Kidney (tissue), 22 donors: ENCODE measurements around the gene P4HTM. TPM values are rescaled to one million over a fixed set of nuclear protein-coding genes. Genes with fewer than 3 reads are reported as not detected.

Experiments used
- DNase-seq, 5 donors: peaks; one replicate each; pipeline ENCODE4 v3.0.0-alpha.2; 2013 to 2020
- FAIRE-seq: peaks from 2 replicates; lab custom pipeline; 2012; peaks lifted over from hg19 to GRCh38; lab: Jason Lieb, UNC
- H3K27ac ChIP-seq, 2 donors: one replicate each; pipeline ENCODE4 v1.7.0; 2013; ENCODE audit warnings: low read depth in 2 of 2, low read length in 2 of 2, inconsistent platforms in 1 of 2
- H3K27me3 ChIP-seq: one replicate; pipeline ENCODE4 v1.7.1; 2013; ENCODE audit warnings: low read length, inconsistent platforms; ENCODE audit not compliant: control insufficient read depth, insufficient read depth
- H3K36me3 ChIP-seq, 3 donors: one replicate each; pipeline versions ENCODE4 v1.7.0 to v1.7.1; 2013; ENCODE audit warnings: low read length in 3 of 3, control low read depth in 1 of 3, inconsistent platforms in 1 of 3; ENCODE audit not compliant: insufficient read depth in 3 of 3, control insufficient read depth in 2 of 3
- H3K4me1 ChIP-seq, 3 donors: one replicate each; pipeline versions ENCODE4 v1.7.0 to v1.7.1; 2013; ENCODE audit warnings: low read length in 3 of 3, inconsistent platforms in 1 of 3, low read depth in 1 of 3; ENCODE audit not compliant: control insufficient read depth in 2 of 3, insufficient read depth in 2 of 3
- H3K4me3 ChIP-seq, 3 donors: one replicate each; pipeline versions ENCODE4 v1.7.0 to v1.8.1; 2013; ENCODE audit warnings: low read length in 3 of 3, control low read depth in 1 of 3, inconsistent platforms in 1 of 3
- H3K9ac ChIP-seq, 3 donors: one replicate each; pipeline versions ENCODE4 v1.7.0 to v1.7.1; 2013; ENCODE audit warnings: low read length in 3 of 3, control low read depth in 1 of 3, inconsistent platforms in 1 of 3
- H3K9me3 ChIP-seq, 3 donors: one replicate each; pipeline versions ENCODE4 v1.7.0 to v1.7.1; 2013; ENCODE audit warnings: low read length in 3 of 3, control low read depth in 1 of 3, inconsistent platforms in 1 of 3; ENCODE audit not compliant: control insufficient read depth in 2 of 3, insufficient read depth in 1 of 3
- intact Hi-C: fragments of 100-400 bp; cut with DNase I; formaldehyde crosslinking; loops from one replicate; pipeline ENCODE4 v1.11.1; 2022
- long read RNA-seq, 10 donors: library from polyadenylated mRNA in 1 of 10; unstranded in 1 of 10; transcript quantifications; one replicate each; pipeline ENCODE4 v2.0.0 and lab custom pipeline, GENCODE V29; 2021 to 2026
- polyA plus RNA-seq: library from polyadenylated mRNA; stranded (reverse); fragments of 350-450 nt; fragmentation: Illumina TruSeq; extraction: RNeasy Lipid Tissue Mini Kit (QIAGEN cat#74804); gene quantifications from one replicate; pipeline ENCODE4 v1.2.3, GENCODE V29; 2014; ENCODE audit warnings: low read depth, low replicate concordance; ENCODE audit not compliant: insufficient read depth
- total RNA-seq: library from RNA; stranded (reverse); fragmentation: NEBNext Ultra II Directional; extraction: Animal tissue kit (Norgen Biotek cat#: 25700); gene quantifications from one replicate; pipeline ENCODE4 v1.2.1, GENCODE V29; 2021
- TF ChIP-seq, protein P1 (sequence below): IDR thresholded peaks from 3 replicates; pipeline ENCODE4 v1.5.1; 2012; ENCODE audit warnings: mild to moderate bottlenecking, moderate library complexity, borderline replicate concordance; ENCODE audit not compliant: insufficient read depth; ENCODE audit errors: extremely low read depth
- donor health status: control.
- donor health status: control.
- donor health status: control.
- donor health status: control.
- donor health status: control.
- donor health status: DM: yes; HTN: yes; CAD: no.
- donor health status: Normal renal cell carcinoma (clear cell type).

P4HTM gene, protein sequence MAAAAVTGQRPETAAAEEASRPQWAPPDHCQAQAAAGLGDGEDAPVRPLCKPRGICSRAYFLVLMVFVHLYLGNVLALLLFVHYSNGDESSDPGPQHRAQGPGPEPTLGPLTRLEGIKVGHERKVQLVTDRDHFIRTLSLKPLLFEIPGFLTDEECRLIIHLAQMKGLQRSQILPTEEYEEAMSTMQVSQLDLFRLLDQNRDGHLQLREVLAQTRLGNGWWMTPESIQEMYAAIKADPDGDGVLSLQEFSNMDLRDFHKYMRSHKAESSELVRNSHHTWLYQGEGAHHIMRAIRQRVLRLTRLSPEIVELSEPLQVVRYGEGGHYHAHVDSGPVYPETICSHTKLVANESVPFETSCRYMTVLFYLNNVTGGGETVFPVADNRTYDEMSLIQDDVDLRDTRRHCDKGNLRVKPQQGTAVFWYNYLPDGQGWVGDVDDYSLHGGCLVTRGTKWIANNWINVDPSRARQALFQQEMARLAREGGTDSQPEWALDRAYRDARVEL
- 63.7 TPM for total RNA-seq
- polyA plus RNA-seq = 72.6 TPM
- long read RNA-seq, donor 1, transcript P4HTM-202 (9 exons, 2,127 nt) = major isoform, 10 of 11 reads
- long read RNA-seq, donor 1, partial matches to known transcripts = 0 of 11 reads
- long read RNA-seq, donor 1, other reads (novel, unspliced or antisense) = 0 of 11 reads
- long read RNA-seq, donor 2, transcript P4HTM-202 (9 exons, 2,127 nt) = major isoform, 14 of 23 reads
- long read RNA-seq, donor 2, partial matches to known transcripts = 6 of 23 reads
- long read RNA-seq, donor 2, other reads (novel, unspliced or antisense) = 0 of 23 reads
- long read RNA-seq, donor 3, full-length matches to known transcripts = 29 of 42 reads
- long read RNA-seq, donor 3, partial matches to known transcripts = 13 of 42 reads
- long read RNA-seq, donor 3, other reads (novel, unspliced or antisense) = 0 of 42 reads
- long read RNA-seq, donor 4, partial matches to known transcripts = 0 of 8 reads
- long read RNA-seq, donor 4, other reads (novel, unspliced or antisense) = 0 of 8 reads
- long read RNA-seq, donor 5, partial matches to known transcripts = 0 of 2 reads
- long read RNA-seq, donor 5, other reads (novel, unspliced or antisense) = 0 of 2 reads
- long read RNA-seq, donor 6, transcript P4HTM-202 (9 exons, 2,127 nt) = major isoform, 7 of 8 reads
- long read RNA-seq, donor 6, partial matches to known transcripts = 0 of 8 reads
- long read RNA-seq, donor 6, other reads (novel, unspliced or antisense) = 0 of 8 reads
- long read RNA-seq, donor 7, transcript P4HTM-202 (9 exons, 2,127 nt) = major isoform, 71 of 126 reads
- long read RNA-seq, donor 7, transcript P4HTM-205 (8 exons, 2,796 nt) = minor isoform, 9 of 126 reads
- long read RNA-seq, donor 7, partial matches to known transcripts = 17 of 126 reads
- long read RNA-seq, donor 7, other reads (novel, unspliced or antisense) = 28 of 126 reads
- long read RNA-seq, donor 8, transcript P4HTM-202 (9 exons, 2,127 nt) = major isoform, 16 of 28 reads
- long read RNA-seq, donor 8, partial matches to known transcripts = 6 of 28 reads
- long read RNA-seq, donor 8, other reads (novel, unspliced or antisense) = 0 of 28 reads
- long read RNA-seq, donor 9, transcript P4HTM-202 (9 exons, 2,127 nt) = major isoform, 7 of 8 reads
- long read RNA-seq, donor 9, partial matches to known transcripts = 0 of 8 reads
- long read RNA-seq, donor 9, other reads (novel, unspliced or antisense) = 0 of 8 reads
- long read RNA-seq, donor 10, transcript P4HTM-202 (9 exons, 2,127 nt) = major isoform, 10 of 21 reads
- long read RNA-seq, donor 10, partial matches to known transcripts = 8 of 21 reads
- long read RNA-seq, donor 10, other reads (novel, unspliced or antisense) = 0 of 21 reads

GRCh38 chr3:48989796-48990635 lies at the start of gene P4HTM:
Gene P4HTM (plus strand): TSS chr3:48990241. CDS start chr3:48990257, 16 bp downstream.
- H3K9me3 ChIP-seq = no peaks in the 10 kb centered on the region
- peaks cover 0 to 21% (median 5%) of the 10 kb centered on the region in 3 donors for H3K4me1 ChIP-seq
- peak within 1 kb of the TSS; percentile 82 to 88 (median 84) for H3K4me3 ChIP-seq
- TF ChIP-seq, protein P1, sequence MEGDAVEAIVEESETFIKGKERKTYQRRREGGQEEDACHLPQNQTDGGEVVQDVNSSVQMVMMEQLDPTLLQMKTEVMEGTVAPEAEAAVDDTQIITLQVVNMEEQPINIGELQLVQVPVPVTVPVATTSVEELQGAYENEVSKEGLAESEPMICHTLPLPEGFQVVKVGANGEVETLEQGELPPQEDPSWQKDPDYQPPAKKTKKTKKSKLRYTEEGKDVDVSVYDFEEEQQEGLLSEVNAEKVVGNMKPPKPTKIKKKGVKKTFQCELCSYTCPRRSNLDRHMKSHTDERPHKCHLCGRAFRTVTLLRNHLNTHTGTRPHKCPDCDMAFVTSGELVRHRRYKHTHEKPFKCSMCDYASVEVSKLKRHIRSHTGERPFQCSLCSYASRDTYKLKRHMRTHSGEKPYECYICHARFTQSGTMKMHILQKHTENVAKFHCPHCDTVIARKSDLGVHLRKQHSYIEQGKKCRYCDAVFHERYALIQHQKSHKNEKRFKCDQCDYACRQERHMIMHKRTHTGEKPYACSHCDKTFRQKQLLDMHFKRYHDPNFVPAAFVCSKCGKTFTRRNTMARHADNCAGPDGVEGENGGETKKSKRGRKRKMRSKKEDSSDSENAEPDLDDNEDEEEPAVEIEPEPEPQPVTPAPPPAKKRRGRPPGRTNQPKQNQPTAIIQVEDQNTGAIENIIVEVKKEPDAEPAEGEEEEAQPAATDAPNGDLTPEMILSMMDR = peak; percentile 23
- intact Hi-C loops = no loop called here
- H3K9ac ChIP-seq = peak within 1 kb of the TSS; percentile 69 to 82 (median 80)
- DNase-seq (peak; percentile 88 to 97 (median 92)), FAIRE-seq (no peak)
- H3K27ac ChIP-seq = peak within 1 kb of the TSS; percentile 95 to 97
- H3K36me3 ChIP-seq = peaks cover 0 to 5% (median 2%) of the 10 kb centered on the region in 3 donors
- H3K27me3 ChIP-seq = no peaks in the 10 kb centered on the region

DNA sequence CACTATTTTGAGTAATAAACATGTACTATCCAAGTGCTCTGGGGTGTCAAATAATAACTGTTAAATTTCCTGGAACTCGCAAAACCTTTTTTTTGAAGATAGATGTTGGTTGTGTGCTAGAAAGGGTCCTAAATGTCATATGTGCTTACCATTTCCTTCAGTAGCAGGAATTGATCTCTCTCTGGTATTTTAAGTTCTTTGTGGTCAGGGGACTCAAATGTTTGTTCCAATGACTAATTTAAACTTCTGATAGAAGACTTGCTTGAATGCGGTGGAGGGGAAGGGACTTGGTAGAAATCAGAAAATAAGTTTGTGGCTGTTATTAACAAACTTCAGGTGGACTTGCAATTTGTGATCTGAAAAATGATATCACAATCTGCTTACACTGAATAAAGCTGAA lies 44.6 kb upstream of the P4HTM start:
- no peak overlapping the region for H3K27ac ChIP-seq
- DNase-seq (no peak), FAIRE-seq (no peak)
- no peaks in the 10 kb centered on the region for H3K9me3 ChIP-seq
- TF ChIP-seq, protein P1 = no peak
- no peak overlapping the region for H3K4me3 ChIP-seq
- no peak overlapping the region for H3K9ac ChIP-seq
- H3K27me3 ChIP-seq = no peaks in the 10 kb centered on the region
- H3K4me1 ChIP-seq = no peaks in the 10 kb centered on the region
- no peaks in the 10 kb centered on the region for H3K36me3 ChIP-seq
- intact Hi-C loops = no loop called here
